A549 (cell line): Measurements from ENCODE around the gene STAG3.

ENCODE experiments used
- CTCF ChIP-seq: fragments of >200 bp; sonication (Bioruptor Twin); formaldehyde crosslinking; IDR thresholded peaks from 3 replicates; pipeline ENCODE4 v1.5.1; 2016
- POLR2A ChIP-seq: IDR thresholded peaks from 2 replicates; pipeline ENCODE4 v1.6.1; 2012; ENCODE audit warnings: mild to moderate bottlenecking, low read length
- RAD21 ChIP-seq, 2 experiments: fragments of >200 bp in 1 of 2; sonication (Bioruptor Twin) in 1 of 2; formaldehyde crosslinking in 1 of 2; IDR thresholded peaks in 1 of 2; conservative IDR thresholded peaks in 1 of 2; 2 replicates in 1 of 2; 3 replicates in 1 of 2; pipeline ENCODE4 v1.6.1; 2012 to 2018; ENCODE audit warnings: inconsistent platforms in 1 of 2
- ZFP36 ChIP-seq: fragments of 450-650 bp; IDR thresholded peaks from 2 replicates; pipeline ENCODE4 v1.6.1; 2014; ENCODE audit warnings: borderline replicate concordance; ENCODE audit not compliant: partially characterized antibody

- TF ChIP-seq RAD21 (conservative IDR thresholded peaks at IDR 0.05 in 1 of 2, IDR thresholded peaks at IDR 0.05 in 1 of 2) (peak; percentile 71 to 72), POLR2A (no peak), ZFP36 (no peak), CTCF (peak; percentile 80)
Measured at GRCh38 chr7:100130608-100131453, 46.9 kb upstream of the STAG3 start.
